Mucosa of descending colon (tissue), 3 donors: ENCODE results near the gene SSR1. TPM values are rescaled to one million over a fixed set of nuclear protein-coding genes. Genes with fewer than 3 reads are reported as not detected.

Experiments
- ATAC-seq: fragments of 200-7000 bp; cut with Tn5 transposase; one replicate; pipeline ENCODE4 v1.9.1; 2020; ENCODE audit warnings: mild to moderate bottlenecking, moderate library complexity
- DNase-seq, 3 donors: peaks; one replicate each; pipeline ENCODE4 v3.0.0-alpha.2; 2020
- H3K36me3 ChIP-seq: fragments of 200-600 bp; one replicate; pipeline ENCODE4 v1.8.0; 2021; ENCODE audit warnings: low read depth, mild to moderate bottlenecking
- H3K4me1 ChIP-seq: fragments of 200-600 bp; one replicate; pipeline ENCODE4 v1.8.0; 2021; ENCODE audit warnings: low read depth, mild to moderate bottlenecking
- H3K4me3 ChIP-seq: fragments of 200-600 bp; one replicate; pipeline ENCODE4 v1.8.0; 2021; ENCODE audit warnings: mild to moderate bottlenecking
- H3K9me3 ChIP-seq: fragments of 200-600 bp; one replicate; pipeline ENCODE4 v1.8.0; 2021; ENCODE audit warnings: mild to moderate bottlenecking
- intact Hi-C, 2 donors: fragments of 100-400 bp; cut with DNase I in 1 of 2; cut with micrococcal nuclease in 1 of 2; formaldehyde crosslinking; loops; one replicate each; pipeline versions ENCODE4 v1.11.0 to v1.11.1; 2022; cut with DNase I, micrococcal nuclease
- total RNA-seq, 3 donors: library from RNA; stranded (reverse); fragmentation: NEBNext Ultra II Directional in 2 of 3; extraction: Animal tissue kit (Norgen Biotek cat#: 25700) in 2 of 3; gene quantifications; one replicate each; pipeline versions ENCODE4 v1.2.1 to v1.2.4, GENCODE V29; 2021 to 2023
- TF ChIP-seq, protein P1 (sequence below): fragments of 200-600 bp; IDR thresholded peaks from one replicate; pipeline ENCODE4 v1.8.0; 2022; ENCODE audit warnings: antibody characterized with exemption, mild to moderate bottlenecking
- donor health status: DM: no; HTN: no; CAD: no; lungs with moderate emphysema.
- donor health status: DM: no; HTN: no; CAD: no.
- donor health status: DM: no; HTN: yes; CAD: no.

SSR1 gene
- total RNA-seq, 3 donors from 2014 or later: 83.2 to 139 (median 99.4) TPM

DNA sequence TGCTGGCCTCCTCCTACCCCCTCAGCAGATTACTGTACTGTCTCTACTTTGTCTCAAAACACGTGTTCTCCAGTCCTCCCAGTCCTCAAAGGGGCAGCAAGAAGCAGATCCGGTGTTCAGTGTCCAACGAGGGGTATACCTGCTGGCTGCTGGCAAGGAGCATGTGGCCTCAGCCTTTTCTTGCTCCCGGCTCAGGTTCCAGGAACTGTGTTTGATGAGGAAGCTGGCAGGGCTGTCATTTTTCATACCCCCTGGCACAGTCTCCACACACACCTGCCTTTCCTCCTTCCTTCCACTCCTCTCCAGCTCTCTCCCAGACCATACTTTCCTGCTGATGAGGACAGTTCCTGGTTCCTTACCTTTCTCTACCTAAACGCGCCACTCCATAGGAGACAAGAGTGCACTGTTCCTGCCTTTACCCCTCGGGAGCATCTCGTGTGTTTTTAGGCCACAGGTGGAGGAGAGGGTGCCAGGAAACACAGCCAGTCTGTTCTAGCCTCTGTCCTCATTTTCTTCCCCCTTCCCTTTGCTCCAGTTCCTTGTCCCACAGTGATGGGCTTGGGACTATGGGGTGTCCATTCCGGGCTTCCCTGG, 77.2 kb downstream of the SSR1 start:
- ATAC-seq: peak; percentile 80
- H3K9me3 ChIP-seq: no peaks in the 10 kb centered on the region
- TF ChIP-seq, protein P1, sequence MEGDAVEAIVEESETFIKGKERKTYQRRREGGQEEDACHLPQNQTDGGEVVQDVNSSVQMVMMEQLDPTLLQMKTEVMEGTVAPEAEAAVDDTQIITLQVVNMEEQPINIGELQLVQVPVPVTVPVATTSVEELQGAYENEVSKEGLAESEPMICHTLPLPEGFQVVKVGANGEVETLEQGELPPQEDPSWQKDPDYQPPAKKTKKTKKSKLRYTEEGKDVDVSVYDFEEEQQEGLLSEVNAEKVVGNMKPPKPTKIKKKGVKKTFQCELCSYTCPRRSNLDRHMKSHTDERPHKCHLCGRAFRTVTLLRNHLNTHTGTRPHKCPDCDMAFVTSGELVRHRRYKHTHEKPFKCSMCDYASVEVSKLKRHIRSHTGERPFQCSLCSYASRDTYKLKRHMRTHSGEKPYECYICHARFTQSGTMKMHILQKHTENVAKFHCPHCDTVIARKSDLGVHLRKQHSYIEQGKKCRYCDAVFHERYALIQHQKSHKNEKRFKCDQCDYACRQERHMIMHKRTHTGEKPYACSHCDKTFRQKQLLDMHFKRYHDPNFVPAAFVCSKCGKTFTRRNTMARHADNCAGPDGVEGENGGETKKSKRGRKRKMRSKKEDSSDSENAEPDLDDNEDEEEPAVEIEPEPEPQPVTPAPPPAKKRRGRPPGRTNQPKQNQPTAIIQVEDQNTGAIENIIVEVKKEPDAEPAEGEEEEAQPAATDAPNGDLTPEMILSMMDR: no peak
- no peaks in the 10 kb centered on the region for H3K36me3 ChIP-seq
- no peak overlapping the region for H3K4me3 ChIP-seq
- H3K4me1 ChIP-seq: peaks cover 16% of the 10 kb centered on the region
- intact Hi-C loops: no loop called here
- peak in 2 of 3 donors; percentile 53 to 64 for DNase-seq

DNA sequence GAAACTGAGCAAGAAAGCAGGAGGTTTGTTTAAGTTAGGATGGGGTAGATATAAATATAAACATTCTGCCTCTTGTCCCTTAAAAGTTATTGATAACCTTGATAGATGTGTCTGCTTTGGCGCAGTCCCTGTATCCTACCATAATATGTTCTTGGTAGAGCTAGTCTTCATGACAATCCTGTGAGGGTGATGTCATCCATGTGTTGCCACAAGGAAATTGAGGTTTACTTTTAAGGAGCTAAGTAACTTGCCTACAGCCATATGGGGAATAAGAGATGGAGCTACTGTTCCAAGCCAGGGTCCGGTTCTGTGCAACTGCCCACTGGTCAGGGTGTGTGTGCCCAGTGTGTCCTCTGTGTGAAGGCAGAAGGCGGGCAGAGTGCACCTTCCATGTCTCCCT, 78.5 kb downstream of the SSR1 start:
- ATAC-seq (no peak), DNase-seq (no peak)
- intact Hi-C loops: no loop called here
- Histone ChIP-seq H3K9me3 (no peaks in the 10 kb centered on the region), H3K4me3 (no peak overlapping the region), H3K4me1 (peaks cover 14% of the 10 kb centered on the region), H3K36me3 (peaks cover 7% of the 10 kb centered on the region)
- TF ChIP-seq, protein P1: no peak

DNA sequence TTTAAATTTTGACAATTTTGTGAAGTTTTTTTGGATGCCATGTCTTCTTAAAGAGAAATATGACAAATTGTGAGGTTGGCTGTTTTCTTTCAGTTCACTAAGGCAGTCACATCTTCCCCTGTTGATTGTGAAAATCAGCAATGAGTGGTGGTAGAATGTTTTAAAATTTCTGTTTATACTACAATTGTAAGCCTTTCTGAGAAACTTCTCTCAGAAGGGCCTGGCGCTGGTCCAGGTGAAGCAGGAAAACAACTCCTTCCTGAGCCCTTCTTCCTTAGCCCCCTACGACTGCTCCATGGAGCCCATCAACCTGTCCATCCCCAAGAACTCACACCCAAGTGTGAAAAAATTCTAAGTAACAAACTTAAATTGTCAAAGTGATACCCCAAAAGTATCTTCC, 80.6 kb downstream of the SSR1 start:
- intact Hi-C loops: no loop called here
- no peak for ATAC-seq
- H3K9me3 ChIP-seq: no peaks in the 10 kb centered on the region
- peaks cover 10% of the 10 kb centered on the region for H3K36me3 ChIP-seq
- DNase-seq: no peak
- peaks cover 14% of the 10 kb centered on the region for H3K4me1 ChIP-seq
- TF ChIP-seq, protein P1: no peak
- H3K4me3 ChIP-seq: no peak overlapping the region

DNA sequence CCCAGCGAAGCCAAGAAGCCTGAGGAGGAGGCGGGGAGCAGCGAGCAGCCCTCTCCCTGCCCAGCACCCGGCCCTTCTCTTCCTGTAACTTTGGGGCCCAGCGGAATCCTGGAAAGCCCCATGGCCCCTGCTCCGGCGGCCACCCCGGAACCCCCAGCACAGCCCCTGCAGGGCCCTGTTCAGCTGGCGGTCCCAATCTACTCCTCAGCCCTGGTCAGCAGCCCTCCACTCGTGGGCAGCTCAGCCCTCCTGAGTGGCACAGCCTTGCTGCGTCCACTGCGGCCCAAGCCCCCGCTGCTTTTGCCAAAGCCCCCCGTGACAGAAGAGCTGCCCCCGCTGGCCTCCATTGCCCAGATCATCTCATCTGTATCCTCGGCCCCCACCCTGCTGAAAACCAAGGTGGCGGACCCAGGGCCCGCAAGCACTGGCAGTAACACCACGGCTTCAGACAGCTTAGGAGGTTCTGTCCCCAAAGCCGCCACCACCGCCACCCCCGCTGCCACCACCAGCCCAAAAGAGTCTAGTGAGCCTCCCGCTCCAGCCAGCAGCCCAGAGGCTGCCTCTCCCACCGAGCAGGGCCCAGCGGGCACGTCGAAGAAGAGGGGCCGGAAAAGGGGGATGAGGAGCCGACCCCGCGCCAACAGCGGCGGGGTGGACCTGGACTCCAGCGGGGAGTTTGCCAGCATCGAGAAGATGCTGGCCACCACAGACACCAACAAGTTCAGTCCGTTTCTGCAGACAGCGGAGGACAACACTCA, 81.9 kb downstream of the SSR1 start:
- no peaks in the 10 kb centered on the region for H3K9me3 ChIP-seq
- TF ChIP-seq, protein P1: no peak
- no peak overlapping the region for H3K4me3 ChIP-seq
- peaks cover 10% of the 10 kb centered on the region for H3K36me3 ChIP-seq
- H3K4me1 ChIP-seq: peaks cover 13% of the 10 kb centered on the region
- ATAC-seq (no peak), DNase-seq (no peak)
- intact Hi-C loops: no loop called here

DNA sequence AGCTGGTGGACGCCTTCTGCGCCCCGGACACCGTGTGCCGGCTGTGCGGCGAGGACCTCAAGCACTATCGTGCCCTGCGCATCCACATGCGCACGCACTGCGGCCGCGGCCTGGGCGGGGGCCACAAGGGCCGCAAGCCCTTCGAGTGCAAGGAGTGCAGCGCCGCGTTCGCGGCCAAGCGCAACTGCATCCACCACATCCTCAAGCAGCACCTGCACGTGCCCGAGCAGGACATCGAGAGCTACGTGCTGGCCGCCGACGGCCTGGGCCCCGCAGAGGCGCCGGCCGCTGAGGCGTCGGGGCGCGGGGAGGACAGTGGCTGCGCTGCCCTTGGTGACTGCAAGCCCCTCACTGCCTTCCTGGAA, 82.7 kb downstream of the SSR1 start:
- Histone ChIP-seq H3K4me1 (peaks cover 5% of the 10 kb centered on the region), H3K9me3 (no peaks in the 10 kb centered on the region), H3K4me3 (no peak overlapping the region), H3K36me3 (peaks cover 10% of the 10 kb centered on the region)
- TF ChIP-seq, protein P1: no peak
- DNase-seq (no peak), ATAC-seq (no peak)
- intact Hi-C loops: no loop called here
